Hematopoietic multipotent progenitor cell treated with erythropoietin and hydrocortisone succinate and interleukin-3 and kit ligand, for 8 days (in vitro differentiated cells): Measurements from ENCODE around the gene CD2BP2.

Experiments
- DNase-seq: peaks from one replicate; pipeline ENCODE4 v3.0.0-alpha.2; 2015

CD2BP2 gene

DNA sequence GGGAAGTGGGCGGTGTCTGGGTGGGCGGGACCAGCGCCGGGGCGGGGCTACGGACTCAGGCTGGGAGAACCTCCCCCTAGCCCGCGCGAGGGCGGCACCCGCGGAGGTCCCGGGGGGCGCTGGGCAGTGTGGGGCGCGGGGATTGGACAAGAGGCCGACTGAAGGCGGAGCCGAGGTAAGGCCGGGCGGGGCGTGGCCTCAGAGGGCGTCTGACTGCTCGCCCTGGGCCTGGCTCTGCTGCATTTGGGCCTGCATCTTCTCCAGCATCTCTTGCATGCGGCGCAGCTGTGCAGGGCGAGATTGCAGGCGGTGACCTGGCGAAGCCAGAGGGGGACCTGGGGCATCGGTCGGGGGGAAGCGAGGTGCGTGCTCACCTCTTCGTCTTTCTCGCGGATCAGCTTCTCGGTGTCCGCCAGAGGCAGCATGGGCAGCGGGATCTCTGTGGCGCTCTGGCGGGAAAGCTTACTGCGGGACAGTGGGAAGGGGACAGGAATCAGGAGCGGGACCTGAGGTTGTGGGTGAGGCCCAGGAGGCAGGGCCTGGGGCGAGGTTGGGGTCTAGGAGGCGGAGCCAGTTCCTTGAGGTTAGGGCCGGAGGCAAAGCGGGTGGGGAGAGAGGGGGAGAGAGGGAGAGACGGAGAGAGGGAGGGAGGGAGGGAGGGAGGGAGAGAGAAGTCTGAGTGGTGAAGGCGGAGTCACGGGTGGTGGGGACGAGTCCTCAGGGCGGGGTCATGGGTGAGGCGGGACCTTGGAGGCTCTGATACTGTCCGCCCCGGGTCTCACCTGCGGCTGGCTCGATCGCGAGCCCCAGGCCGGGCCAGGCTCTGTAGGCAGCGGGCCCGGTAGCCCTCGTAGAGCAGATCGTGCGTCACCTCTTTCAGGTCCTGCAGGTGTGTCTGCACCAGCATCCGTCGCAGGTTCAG is 23.4 kb upstream of the CD2BP2 start:
- DNase-seq: peak; percentile 97

DNA sequence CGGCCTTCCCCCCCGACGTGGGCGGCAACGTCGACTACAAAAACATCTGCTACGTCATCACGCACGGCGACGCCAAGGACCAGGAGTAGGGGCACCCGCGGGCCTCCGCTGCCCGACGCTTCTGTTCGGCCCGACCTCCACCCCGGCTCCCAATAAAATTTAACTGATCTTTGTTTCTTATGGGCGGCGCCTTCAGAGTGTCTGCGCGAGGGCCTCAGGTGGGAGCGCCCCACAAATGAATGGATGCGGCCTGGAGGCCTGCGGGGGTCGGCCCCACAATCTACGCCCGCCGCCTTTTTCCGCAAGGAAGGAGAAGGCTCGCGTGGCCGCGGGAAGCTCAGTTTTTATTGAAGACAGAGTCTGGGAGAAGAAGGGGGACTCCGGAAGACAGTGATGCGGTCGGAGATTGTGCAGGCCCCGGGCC is 22.7 kb upstream of the CD2BP2 start:
- peak; percentile 90 for DNase-seq

DNA sequence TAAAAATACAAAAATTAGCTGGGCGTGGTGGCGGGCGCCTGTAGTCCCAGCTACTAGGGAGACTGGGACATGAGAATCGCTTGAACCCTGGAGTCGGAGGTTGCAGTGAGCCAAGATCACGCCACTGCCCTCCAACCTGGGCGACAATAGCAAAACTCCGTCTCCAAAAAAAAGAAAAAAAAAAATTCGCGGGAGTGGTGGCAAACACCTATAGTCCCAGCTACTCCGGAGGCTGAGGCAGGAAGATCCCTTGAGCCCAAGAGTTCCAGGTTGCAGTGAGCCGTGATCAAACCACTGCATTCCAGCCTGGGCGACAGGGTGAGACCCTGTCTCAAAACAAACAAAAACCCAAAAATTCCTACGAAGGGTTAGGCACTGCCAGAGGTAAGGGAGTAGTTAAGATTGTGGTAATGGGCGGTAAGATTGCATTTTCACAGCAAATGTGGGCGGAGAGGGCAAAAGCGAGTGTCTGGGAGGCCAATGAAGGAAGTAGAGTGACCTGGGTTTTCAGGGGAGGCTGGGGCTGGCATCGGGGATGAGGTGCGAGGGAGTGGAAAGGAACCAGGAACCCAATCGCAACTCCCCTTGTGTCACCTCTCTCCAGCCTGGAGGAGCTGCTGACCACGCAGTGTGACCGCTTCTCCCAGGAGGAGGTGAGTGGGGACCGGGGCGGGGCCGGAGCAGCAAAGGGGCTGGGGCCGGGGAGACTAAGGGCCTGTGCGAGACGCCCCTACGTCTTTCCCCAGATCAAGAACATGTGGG is 22.1 kb upstream of the CD2BP2 start:
- no peak for DNase-seq

DNA sequence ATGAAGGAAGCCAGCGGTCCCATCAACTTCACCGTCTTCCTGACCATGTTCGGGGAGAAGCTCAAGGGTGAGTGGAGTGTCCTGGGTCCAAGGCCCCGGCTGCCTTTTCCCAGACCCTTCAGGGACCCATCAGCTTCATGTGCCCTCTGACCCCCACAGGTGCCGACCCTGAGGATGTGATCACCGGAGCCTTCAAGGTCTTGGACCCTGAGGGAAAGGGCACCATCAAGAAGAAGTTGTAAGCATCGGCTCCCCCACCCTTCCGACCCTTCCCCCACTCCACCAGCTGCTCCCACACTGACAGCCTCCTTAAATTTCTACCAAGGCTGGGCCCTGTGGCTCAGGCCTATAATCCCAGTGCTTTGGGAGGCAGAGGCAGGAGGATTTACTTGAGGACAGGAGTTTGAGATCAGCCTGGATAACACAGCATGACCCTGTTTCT is 21.4 kb upstream of the CD2BP2 start:
- DNase-seq: no peak

DNA sequence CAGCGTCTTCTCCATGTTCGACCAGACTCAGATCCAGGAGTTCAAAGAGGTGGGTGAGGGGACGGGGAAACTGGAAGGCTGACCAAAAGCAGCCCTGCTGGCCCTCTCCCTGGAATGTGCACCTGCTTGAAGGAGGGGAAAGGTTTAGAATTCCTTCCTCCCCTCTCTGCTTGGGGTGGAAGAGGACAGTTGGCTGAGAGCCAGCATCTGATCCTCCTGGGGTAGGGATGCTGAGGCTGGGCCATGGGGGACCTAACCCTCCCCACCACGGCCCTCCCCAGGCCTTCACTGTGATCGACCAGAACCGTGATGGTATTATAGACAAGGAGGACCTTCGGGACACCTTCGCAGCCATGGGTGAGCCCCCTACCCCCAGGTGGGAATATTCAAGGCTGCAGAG is 20.8 kb upstream of the CD2BP2 start:
- DNase-seq: no peak

DNA sequence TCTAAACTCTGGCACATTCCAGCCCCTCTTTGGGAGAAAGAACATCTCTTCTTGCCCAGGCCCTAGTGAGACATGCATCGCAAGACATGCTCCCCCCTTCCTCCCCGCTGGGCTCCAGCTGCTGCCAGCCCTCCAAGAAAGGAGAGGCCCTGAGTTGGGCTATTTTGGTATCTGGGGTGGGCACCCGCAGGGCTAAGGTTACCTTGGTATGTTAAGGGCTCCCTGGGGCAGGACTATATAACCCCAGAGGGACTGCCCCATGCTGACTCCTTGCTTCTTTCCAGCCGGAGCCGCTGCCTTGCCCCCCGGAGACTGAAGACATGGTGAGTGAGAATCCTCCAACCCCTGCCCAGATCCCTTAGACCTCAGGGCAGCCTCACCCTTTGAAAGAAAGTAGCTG is 19.4 kb upstream of the CD2BP2 start, which contains the start of gene MYL11:
TSS of gene MYL11 (plus strand) at position 265 of the 400 bp plus-strand sequence. CDS start at position 321, 56 bp downstream.
- DNase-seq: no peak

DNA sequence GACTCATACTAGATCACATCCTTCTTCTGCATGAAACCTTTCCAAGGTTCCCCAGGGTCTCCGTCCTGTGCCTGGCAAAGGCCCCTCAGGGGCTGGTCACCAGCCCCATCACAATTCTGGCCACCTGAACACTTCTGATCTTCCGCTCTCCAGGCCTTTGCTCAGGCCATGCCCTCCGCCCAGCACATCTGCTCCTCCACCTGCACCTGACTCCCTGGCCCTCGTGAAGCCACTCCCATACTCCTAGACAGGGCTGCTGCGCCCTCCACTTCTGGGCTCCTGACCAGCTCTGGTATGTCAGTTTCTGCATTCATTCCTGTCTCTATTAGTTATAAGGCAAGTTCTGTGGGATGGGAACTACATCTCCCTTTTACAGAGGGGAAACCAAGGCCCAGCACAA is 17.6 kb upstream of the CD2BP2 start:
- no peak for DNase-seq

DNA sequence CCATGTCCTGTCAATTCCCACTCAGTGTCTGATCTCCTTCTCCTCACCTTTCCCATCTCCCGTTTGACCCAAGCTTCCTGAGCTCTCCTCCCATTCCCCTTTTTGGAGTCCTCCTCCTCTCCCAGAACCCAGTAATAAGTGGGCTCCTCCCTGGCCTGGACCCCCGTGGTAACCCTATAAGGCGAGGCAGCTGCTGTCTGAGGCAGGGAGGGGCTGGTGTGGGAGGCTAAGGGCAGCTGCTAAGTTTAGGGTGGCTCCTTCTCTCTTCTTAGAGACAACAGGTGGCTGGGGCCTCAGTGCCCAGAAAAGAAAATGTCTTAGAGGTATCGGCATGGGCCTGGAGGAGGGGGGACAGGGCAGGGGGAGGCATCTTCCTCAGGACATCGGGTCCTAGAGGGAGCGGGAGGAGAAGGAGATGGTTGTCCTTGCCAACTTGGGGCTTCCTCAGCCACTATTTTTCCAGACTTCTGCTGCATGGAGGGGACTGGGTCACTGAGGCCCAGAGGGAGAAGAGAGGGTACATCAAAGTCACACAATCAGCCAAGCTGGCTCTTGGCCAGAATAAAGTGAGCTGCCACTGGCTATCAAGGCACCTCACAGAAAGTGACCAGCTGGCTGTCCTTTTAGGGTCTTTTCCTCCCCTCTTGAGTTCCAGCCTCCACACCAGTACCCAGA is 17.1 kb upstream of the CD2BP2 start:
- no peak for DNase-seq

DNA sequence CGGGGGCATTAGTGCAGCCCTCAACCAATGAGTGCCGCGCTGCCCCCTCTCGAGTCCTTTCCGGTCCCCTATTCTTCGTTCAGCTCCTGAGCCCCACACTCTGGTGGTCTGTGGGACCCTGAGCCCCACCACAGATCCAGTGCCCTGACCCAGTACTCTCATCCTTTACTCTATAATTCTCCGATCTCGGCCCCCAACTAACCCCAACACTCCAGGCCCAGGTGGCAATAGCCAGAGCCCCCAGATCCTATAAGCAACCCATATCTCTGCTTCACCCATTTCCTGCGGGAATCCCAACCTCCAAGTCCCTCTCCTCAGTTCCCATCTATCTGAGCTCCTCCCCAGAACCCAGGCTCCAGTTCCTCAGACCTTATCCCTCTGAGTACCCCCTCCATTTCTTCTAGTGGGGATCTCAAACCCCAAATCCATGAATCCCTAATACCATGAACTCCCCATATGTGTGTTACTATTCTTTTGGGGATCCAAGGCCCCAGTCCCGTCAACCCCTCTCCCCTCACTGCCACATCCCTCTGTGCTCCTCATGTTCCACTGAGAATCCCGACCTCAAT is 16.2 kb upstream of the CD2BP2 start:
- DNase-seq: no peak

DNA sequence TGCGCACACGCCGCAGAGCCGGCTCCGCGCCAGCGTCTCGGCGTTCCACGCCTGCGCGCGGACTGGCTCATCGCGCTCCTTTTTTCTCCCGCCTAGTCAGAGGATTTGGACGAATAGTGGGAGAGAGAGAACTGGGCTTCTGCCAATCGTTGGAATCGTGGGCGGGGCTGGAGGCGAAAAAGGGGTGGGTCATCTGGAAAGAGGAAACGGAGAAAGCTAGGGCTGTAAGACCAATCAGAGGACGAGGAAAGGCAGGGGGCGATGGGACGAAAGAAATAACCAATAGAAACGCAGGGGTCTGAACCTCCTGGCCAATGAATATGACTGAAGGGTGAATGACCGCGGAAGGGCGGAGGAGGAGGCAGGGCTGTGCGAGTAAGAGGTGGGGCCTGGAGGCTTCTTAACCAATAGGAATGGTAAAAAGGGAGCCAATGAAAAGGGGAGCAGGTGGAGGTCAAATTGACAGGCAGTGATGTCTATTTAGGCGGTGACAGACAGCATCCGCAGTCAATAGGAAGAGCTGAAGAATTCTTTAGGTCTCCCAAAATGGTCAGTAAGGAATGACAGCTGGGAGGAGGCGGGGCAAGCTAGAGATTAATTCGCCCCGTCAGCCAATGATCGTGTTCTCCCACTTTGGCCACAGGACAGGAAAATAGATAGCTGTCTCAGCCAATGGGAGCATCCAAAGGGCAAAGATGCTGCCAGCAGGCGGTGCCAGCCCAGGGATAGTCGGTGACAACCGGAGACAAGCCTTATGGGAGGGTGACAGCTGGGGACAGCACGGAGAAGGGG is 15.5 kb upstream of the CD2BP2 start, which contains the start of gene TBC1D10B:
TSS of gene TBC1D10B (minus strand) at position 39 of the 792 bp plus-strand sequence. CDS start 311 bp downstream, outside the sequence.
- DNase-seq: peak; percentile 100

DNA sequence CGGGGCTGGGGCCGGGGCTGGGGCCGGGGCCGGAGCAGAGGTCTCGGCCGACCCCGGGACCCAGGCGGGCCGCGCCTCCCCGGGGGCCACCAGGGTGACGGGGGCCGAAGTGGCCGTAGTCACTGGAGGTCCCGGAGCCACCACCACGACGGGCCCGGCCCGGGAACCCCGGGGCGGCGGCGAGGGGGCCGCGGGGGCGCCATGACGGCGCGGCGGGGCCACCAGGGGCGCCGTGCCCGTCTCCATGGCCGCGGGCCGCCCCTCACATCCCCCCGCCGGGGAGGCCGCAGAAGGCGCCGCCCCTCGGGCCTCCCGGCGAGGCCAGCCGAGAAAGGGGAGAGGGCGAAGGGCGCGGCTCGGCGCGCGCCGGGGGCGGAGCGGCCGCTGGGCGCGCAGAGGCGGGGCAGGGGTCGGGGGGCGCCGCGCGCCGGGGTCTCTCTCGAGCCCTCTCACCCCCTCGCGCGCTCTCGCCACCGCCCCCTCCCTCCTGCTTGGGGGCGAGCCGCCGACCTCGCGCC is 14.9 kb upstream of the CD2BP2 start:
- no peak for DNase-seq

DNA sequence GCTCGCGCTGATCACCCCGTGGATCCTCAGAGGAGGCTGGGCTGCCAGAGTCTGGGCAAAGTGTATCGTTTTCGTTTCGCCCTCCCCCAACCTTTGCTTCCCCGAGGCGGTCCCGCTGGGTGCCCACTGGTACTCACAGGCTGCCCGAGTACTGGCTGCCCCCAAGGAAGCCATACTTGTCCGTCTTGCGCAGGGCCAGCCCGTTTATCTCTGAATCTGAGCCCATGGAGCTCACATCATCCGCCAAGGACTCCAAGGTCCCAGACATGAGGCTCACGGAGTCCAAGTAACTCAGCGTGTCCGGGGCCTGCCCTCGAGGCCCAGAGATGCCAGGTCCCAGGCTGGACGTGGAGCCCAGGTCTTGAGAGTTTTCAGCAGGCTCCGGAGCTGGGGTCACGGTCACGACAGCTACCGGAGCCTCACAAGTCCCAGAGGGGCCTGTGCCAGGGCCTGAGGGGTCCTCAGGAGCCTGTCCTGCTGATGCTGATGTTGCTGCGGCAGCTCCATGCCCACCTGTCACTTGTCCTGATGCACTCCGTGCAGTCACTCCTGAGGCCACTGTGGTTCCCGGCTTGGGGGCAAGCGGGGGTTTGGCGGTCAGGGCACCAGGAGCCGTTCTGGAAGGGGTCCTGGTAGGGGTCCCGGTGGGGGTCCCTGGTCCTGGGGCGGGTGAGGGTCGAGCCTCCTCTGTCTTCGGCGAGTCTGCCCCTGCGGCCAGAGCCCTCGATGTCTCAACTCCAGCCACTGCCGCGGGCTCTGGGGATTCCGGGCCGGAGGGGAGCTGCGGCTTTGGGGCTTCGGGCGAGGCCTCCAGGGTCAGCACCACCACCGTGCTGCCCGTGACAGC is 14.2 kb upstream of the CD2BP2 start:
- DNase-seq: no peak

DNA sequence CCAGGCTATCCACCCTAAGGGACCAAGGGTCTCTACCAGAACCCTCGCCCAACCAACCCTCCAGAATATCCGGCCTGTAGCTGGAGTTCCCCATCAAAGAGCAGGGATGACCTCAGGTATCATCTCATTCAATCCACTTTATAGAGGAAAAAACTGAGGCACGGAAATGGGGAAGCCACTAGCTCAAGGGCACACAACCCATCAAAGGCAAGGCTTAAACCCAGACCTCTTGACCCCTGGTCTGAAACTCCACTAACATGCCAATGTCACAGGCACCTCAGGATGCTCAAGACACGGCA is 13.6 kb upstream of the CD2BP2 start:
- no peak for DNase-seq

DNA sequence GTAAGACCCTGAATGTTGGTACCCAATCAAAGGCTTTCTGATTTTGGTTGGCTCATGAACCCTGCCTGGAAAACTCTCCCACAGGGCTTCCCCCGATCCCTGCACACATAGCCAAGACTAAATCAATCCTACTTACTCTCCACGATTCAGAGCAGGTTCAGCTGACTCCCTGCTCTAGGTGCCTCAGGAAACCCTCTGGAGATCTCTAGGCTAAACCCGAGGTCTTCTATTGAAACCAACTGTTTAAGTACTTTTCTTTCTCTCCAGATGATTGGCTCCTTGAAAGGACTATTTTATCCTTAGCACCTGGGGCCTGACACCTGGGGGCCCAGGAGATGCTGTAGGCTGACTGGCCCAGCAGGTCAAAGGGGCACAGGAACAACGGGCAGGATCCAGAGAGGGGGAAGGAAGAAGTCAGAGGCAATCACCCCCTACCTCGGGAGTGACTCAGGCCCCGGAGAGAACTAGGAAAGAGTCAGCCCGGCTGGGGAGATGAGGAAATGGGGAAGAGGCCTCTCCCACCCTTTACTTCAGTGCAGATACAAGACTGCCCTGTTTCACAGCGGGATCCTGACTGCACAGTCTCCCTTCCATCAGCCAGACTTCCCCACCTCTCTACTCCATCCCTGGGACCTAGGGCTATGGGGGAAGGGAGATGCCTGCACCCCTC is 13.1 kb upstream of the CD2BP2 start:
- DNase-seq: no peak

DNA sequence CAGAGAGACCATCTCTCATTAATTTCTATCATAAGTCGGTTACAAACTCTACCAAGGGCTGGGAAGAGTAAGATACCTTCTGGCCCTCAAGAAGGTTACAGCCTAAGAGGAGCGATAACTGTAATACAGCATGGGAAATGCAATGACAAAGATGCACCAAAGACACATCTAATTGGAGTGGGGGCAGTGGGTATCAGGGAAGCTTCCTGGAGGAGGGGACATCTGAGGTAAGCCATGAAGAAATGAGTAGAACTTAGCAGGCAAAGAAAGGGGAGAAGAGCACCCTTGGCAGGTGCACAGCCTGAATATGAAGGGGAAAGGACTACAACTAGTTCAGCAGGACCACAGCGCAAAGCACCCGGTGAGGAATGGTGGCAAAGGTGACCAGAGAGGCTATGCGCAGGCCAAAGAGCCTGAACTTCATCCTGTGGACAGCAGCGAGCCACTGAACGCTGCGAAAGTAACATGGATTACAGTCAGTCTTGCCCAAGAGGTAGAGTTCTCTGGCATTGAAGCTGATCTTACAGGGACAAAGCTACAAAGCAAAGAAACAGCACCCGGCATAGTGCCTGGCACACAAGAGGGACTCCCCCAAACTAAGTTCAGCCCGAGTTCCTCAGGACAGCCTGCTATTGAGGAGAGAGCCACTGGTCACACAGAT is 12.4 kb upstream of the CD2BP2 start:
- no peak for DNase-seq

DNA sequence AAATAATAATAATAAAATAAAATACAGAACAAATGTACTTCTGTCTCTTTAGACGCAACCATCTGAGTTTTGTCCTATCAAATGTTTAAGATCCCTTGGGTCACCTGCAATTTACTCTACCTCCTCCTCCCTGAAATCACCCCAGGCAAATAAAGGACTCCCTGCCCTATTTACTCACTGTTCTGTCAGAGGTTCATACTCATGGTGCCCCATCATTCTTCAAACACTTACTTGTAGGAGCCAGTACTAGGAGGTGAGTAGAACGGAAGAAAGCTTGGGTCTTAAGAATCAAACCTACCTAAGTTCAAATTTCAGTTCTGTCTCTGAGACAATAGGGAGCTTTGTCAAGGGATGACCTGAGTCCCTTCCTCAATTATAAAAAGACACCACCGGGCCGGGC is 11.4 kb upstream of the CD2BP2 start:
- DNase-seq: no peak

DNA sequence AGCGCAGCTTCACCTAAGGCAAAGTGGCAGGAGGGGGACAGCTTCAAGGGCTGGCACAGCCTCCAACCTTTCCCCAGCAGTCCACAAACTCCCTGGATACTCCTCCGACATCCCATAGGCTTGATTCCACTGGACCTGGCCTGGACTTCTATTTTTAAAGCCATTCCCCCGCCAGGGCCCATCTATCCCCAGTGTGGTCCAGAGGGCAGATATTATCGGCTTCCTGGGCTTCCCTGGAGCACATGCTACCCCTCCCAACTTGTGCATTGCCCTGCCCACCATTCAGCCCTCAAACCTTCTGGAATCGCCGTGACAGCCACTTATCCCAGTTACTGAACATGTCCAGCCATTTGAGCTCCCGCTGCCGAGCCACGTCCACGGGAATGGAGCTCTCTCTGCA is 10.1 kb upstream of the CD2BP2 start:
- DNase-seq: no peak

DNA sequence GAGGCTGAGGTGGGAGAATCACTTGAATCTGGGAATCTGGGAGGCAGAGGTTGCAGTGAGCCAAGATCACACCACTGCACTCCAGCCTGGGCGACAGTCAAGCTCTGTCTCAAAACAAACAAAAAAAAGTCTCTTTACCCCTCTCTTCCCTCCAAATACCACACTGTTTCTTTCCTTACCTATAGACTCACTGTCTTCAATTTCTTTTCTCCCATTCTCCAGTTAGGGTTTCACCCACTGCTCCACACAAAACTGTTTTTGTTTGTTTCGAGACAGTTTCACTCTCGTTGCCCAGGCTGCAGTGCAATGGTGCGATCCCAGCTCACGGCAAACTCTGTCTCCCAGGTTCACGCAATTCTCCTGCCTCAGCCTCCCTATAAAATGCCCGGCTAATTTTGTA is 6.1 kb upstream of the CD2BP2 start:
- DNase-seq: no peak

DNA sequence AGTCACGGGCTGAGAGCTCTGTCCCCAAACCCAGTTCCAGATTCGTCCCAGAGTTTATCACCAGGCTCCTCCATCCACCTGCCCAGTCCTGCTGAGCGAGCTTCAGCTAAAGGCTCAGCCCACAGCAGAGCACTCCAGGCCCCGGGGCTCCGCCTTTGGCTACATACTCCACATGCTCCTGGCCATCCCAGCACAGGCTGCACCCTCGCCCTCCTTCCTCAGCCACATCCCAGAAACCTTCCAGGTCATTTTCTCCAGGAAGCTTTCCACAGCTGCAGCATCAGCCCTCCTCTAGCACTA is 4.7 kb upstream of the CD2BP2 start:
- DNase-seq: no peak
